Smooth muscle cell (in vitro differentiated cells): ENCODE measurements around the gene BRICD5. TPM values are rescaled to one million over a fixed set of nuclear protein-coding genes. Genes with fewer than 3 reads are reported as not detected.

Experiments used
- DNase-seq: peaks from one replicate; lab custom pipeline; 2025; ENCODE audit not compliant: unreplicated experiment; lab: John Stamatoyannopoulos, UW
- H2AFZ ChIP-seq: fragments of 200-600 bp; sonication (generic); 2 replicates; pipeline ENCODE4 v1.6.0; 2016; ENCODE audit warnings: antibody characterized with exemption, low read depth, mild to moderate bottlenecking
- H3F3A ChIP-seq: fragments of 200-600 bp; sonication (generic); 2 replicates; pipeline ENCODE4 v1.6.0; 2017; ENCODE audit warnings: antibody characterized with exemption, low read depth
- H3K27ac ChIP-seq: fragments of 200-600 bp; sonication (generic); 2 replicates; pipeline ENCODE4 v1.5.1; 2016; ENCODE audit warnings: low read depth, mild to moderate bottlenecking
- H3K27me3 ChIP-seq: fragments of 200-600 bp; sonication (generic); 2 replicates; pipeline ENCODE4 v1.6.1; 2016; ENCODE audit warnings: low read depth, mild to moderate bottlenecking
- H3K36me3 ChIP-seq: fragments of 200-600 bp; sonication (generic); 2 replicates; pipeline ENCODE4 v1.5.1; 2016; ENCODE audit warnings: low read depth
- H3K4me1 ChIP-seq: fragments of 200-600 bp; sonication (generic); 2 replicates; pipeline ENCODE4 v1.5.1; 2016; ENCODE audit warnings: low read depth
- H3K4me2 ChIP-seq: fragments of 200-600 bp; sonication (generic); 2 replicates; pipeline ENCODE4 v1.6.0; 2016; ENCODE audit warnings: mild to moderate bottlenecking
- H3K4me3 ChIP-seq: fragments of 200-600 bp; sonication (generic); 2 replicates; pipeline ENCODE4 v1.5.1; 2016; ENCODE audit warnings: mild to moderate bottlenecking
- H3K79me2 ChIP-seq: fragments of 200-600 bp; sonication (generic); 2 replicates; pipeline ENCODE4 v1.6.0; 2016; ENCODE audit warnings: low read depth, mild to moderate bottlenecking
- H3K9ac ChIP-seq: fragments of 200-600 bp; sonication (generic); 2 replicates; pipeline ENCODE4 v1.6.0; 2016; ENCODE audit warnings: low read depth
- H3K9me3 ChIP-seq: fragments of 200-600 bp; sonication (generic); replicated peaks from 2 replicates; pipeline ENCODE4 v1.5.1; 2016; ENCODE audit warnings: low read depth
- H4K20me1 ChIP-seq: fragments of 200-600 bp; sonication (generic); 2 replicates; pipeline ENCODE4 v1.6.0; 2016; ENCODE audit warnings: low read depth
- WGBS: methylation state at CpG from one replicate; pipeline ENCODE4 v1.1.7; 2016; ENCODE audit warnings: low lambda C conversion rate; 5-methylcytosine and 5-hydroxymethylcytosine counted together
- polyA plus RNA-seq: library from polyadenylated mRNA; unstranded; fragments of >200 nt; fragmentation: Nextera tagmentation; extraction: Ambion mirVana; gene quantifications from 2 replicates; pipeline ENCODE4 v1.2.1, GENCODE V29; 2016
- total RNA-seq: library from RNA; depleted of rRNA; stranded (reverse); fragments of >200 nt; gene quantifications from 2 replicates; pipeline ENCODE4 v1.2.3, GENCODE V29; 2014
- TF ChIP-seq, protein P1 (sequence below): fragments of 200-600 bp; sonication (generic); IDR thresholded peaks from 2 replicates; pipeline ENCODE4 v1.5.1; 2017; ENCODE audit warnings: borderline replicate concordance, mild to moderate bottlenecking, antibody characterized with exemption; ENCODE audit not compliant: insufficient read depth, poor library complexity, severe bottlenecking

The BRICD5 gene
- total and polyA plus RNA-seq, 2 experiments from 2014 or later: 2.0 to 4.7 TPM

DNA sequence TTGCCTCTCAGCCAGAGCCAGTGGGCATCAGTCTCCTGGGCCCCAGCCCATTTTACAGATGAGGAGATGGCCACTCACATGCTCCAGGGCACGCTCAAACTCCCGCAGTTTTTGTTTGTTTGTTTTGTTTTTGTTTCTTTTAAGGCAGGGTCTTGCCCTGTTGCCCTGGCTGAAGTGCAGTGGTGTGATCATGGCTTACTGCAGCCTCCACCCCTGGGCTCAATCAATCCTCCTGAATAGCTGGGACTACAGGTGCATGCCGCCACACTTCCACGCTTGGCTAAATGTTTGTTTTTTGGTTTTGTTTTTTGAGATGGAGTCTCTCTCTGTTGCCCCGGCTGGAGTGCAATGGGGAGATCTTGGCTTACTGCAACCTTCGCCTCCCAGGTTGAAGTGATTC is 16.3 kb upstream of the BRICD5 start:
- Histone ChIP-seq H4K20me1 (peaks cover 71% of the 10 kb centered on the region), H3K79me2 (peaks cover 50% of the 10 kb centered on the region)

DNA sequence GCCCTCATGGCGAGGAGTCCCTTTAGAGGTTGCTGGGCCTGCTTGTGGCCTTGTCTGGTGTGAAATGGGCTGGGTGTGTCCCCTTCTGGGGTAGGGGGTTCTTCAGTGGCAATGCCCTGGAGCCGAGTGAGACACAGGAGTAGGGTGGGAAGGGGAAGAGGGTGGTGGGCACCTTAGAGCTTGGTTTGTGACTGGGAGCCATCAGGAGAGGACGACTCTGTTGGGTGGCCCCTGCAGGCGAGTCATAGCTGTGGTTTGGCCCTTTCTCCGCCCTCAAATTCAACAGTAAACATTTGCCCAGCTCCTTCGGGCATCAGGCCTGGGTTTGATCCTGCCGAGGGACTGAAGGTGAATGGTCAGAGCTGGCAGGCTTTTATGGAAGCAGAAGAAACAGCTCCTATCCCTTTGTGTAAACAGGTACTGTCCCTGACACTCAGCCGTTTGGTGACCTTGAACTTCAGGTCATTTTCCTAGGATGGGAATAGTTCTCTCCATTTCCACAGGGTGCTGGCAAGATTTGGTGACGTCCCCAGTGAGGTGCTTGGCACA is 15.7 kb upstream of the BRICD5 start:
- no peak overlapping the region for H2AFZ ChIP-seq
- no peak overlapping the region for H3K4me2 ChIP-seq
- H3K27ac ChIP-seq: no peak overlapping the region
- no peaks in the 10 kb centered on the region for H3F3A ChIP-seq
- no peak for DNase-seq
- no peak overlapping the region for H3K4me3 ChIP-seq
- peaks cover 50% of the 10 kb centered on the region for H3K79me2 ChIP-seq
- H3K27me3 ChIP-seq: no peaks in the 10 kb centered on the region
- H3K9me3 ChIP-seq: no peaks in the 10 kb centered on the region
- no peak overlapping the region for H3K9ac ChIP-seq
- peaks cover 6% of the 10 kb centered on the region for H3K4me1 ChIP-seq
- TF ChIP-seq, protein P1, sequence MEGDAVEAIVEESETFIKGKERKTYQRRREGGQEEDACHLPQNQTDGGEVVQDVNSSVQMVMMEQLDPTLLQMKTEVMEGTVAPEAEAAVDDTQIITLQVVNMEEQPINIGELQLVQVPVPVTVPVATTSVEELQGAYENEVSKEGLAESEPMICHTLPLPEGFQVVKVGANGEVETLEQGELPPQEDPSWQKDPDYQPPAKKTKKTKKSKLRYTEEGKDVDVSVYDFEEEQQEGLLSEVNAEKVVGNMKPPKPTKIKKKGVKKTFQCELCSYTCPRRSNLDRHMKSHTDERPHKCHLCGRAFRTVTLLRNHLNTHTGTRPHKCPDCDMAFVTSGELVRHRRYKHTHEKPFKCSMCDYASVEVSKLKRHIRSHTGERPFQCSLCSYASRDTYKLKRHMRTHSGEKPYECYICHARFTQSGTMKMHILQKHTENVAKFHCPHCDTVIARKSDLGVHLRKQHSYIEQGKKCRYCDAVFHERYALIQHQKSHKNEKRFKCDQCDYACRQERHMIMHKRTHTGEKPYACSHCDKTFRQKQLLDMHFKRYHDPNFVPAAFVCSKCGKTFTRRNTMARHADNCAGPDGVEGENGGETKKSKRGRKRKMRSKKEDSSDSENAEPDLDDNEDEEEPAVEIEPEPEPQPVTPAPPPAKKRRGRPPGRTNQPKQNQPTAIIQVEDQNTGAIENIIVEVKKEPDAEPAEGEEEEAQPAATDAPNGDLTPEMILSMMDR: no peak
- peaks cover 66% of the 10 kb centered on the region for H4K20me1 ChIP-seq
- H3K36me3 ChIP-seq: no peaks in the 10 kb centered on the region
- WGBS: 78% methylated on average over 9 of the region's 9 CpGs

More for the DNA sequence above, 16.3 kb upstream of the BRICD5 start:
- no peak overlapping the region for H2AFZ ChIP-seq
- TF ChIP-seq, protein P1: no peak
- peaks cover 6% of the 10 kb centered on the region for H3K4me1 ChIP-seq
- no peak overlapping the region for H3K27ac ChIP-seq
- H3F3A ChIP-seq: no peaks in the 10 kb centered on the region
- H3K9ac ChIP-seq: no peak overlapping the region
- 98% methylated on average over 6 of the region's 6 CpGs for WGBS
- no peaks in the 10 kb centered on the region for H3K36me3 ChIP-seq
- no peak overlapping the region for H3K4me2 ChIP-seq
- H3K4me3 ChIP-seq: no peak overlapping the region
- H3K27me3 ChIP-seq: no peaks in the 10 kb centered on the region
- no peak for DNase-seq
- no peaks in the 10 kb centered on the region for H3K9me3 ChIP-seq

DNA sequence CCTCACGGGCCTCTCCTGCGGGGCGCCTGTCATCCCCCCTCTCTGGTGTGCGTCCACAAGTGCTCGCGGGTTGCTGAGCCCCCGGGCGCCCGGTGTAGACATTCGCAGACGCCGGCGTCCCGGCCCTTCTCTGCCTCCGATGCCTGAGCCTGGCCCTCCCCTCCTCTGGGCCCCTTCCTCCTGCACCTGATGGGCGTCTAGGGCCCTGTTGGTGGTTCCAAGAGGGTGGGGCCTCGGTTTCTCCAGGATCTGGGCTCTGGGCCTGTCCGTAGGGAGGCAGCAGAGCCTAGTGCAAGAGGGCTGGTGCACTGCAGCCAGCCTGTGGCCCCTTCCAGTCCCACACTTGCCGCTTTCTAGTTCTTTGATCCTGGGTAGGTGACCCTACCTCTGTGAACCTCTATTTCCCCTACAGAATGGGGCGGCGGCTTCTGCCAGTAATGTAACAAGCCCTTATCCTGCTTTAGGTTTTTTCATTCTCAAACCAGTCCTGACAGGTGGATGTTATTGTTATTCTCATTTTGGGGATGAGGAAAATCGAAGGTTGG is 13.4 kb upstream of the BRICD5 start:
- peaks cover 50% of the 10 kb centered on the region for H3K79me2 ChIP-seq

More for the DNA sequence above, 13.4 kb upstream of the BRICD5 start:
- TF ChIP-seq, protein P1: peak; percentile 5
- peak overlapping the region; percentile 95 for H3K9ac ChIP-seq
- peak overlapping the region; percentile 84 for H2AFZ ChIP-seq
- no peaks in the 10 kb centered on the region for H3K27me3 ChIP-seq
- H4K20me1 ChIP-seq: peaks cover 44% of the 10 kb centered on the region
- DNase-seq: peak; percentile 42
- H3K4me3 ChIP-seq: peak overlapping the region; percentile 96
- peaks cover 6% of the 10 kb centered on the region for H3K4me1 ChIP-seq
- 10% methylated on average over 21 of the region's 22 CpGs for WGBS
- H3K27ac ChIP-seq: peak overlapping the region; percentile 79
- peak overlapping the region; percentile 95 for H3K4me2 ChIP-seq
- H3K9me3 ChIP-seq: no peaks in the 10 kb centered on the region
- H3K36me3 ChIP-seq: no peaks in the 10 kb centered on the region
- no peaks in the 10 kb centered on the region for H3F3A ChIP-seq
